Natural killer cell (primary cell): ENCODE measurements around the gene PITX1. TPM values are rescaled to one million over a fixed set of nuclear protein-coding genes. Genes with fewer than 3 reads are reported as not detected.

ENCODE experiments used
- ATAC-seq, 3 donors: fragments of 150-1000 bp in 2 of 3; fragments of 200-7000 bp in 1 of 3; cut with Tn5 transposase; 1 replicate in 1 of 3; 2 replicates in 2 of 3; pipeline ENCODE4 v1.10.0; 2021; ENCODE audit warnings: mild to moderate bottlenecking in 2 of 3, moderate library complexity in 2 of 3
- DNase-seq, 2 donors: peaks; one replicate each; pipeline versions ENCODE4 v3.0.0 to v3.0.0-alpha.2; 2013 to 2021; ENCODE audit warnings: mixed read lengths in 1 of 2
- H3K27ac ChIP-seq: one replicate; pipeline ENCODE4 v1.5.1; 2013; ENCODE audit warnings: mild to moderate bottlenecking, low read length
- H3K27me3 ChIP-seq: one replicate; pipeline ENCODE4 v1.6.1; 2013; ENCODE audit warnings: low read length; ENCODE audit not compliant: control insufficient read depth, insufficient read depth
- H3K36me3 ChIP-seq: one replicate; pipeline ENCODE4 v1.6.1; 2013; ENCODE audit warnings: low read length; ENCODE audit not compliant: control insufficient read depth, insufficient read depth
- H3K4me1 ChIP-seq: one replicate; pipeline ENCODE4 v1.6.1; 2013; ENCODE audit warnings: low read length; ENCODE audit not compliant: control insufficient read depth, insufficient read depth
- H3K4me3 ChIP-seq: one replicate; pipeline ENCODE4 v1.5.1; 2013; ENCODE audit warnings: low read length
- H3K9me3 ChIP-seq: one replicate; pipeline ENCODE4 v1.6.1; 2013; ENCODE audit warnings: low read length; ENCODE audit not compliant: control insufficient read depth, insufficient read depth
- H3K27ac Mint-ChIP-seq, 2 donors: one replicate each; pipeline ENCODE4 v1.8.0; 2022; ENCODE audit warnings: mild to moderate bottlenecking in 2 of 2, mixed read lengths in 2 of 2, moderate library complexity in 1 of 2
- H3K27me3 Mint-ChIP-seq, 2 donors: one replicate each; pipeline ENCODE4 v1.8.0; 2022; ENCODE audit warnings: low read depth in 2 of 2, mixed read lengths in 2 of 2
- H3K36me3 Mint-ChIP-seq: one replicate; pipeline ENCODE4 v1.8.0; 2022; ENCODE audit warnings: mixed read lengths
- H3K4me1 Mint-ChIP-seq, 2 donors: one replicate each; pipeline ENCODE4 v1.8.0; 2022; ENCODE audit warnings: mixed read lengths in 2 of 2
- H3K4me3 Mint-ChIP-seq: one replicate; pipeline ENCODE4 v1.8.0; 2022; ENCODE audit warnings: mild to moderate bottlenecking, moderate library complexity, mixed read lengths
- H3K9me3 Mint-ChIP-seq, 2 donors: one replicate each; pipeline ENCODE4 v1.8.0; 2022; ENCODE audit warnings: mixed read lengths in 2 of 2
- CTCF ChIP-seq: fragments of 200-600 bp; IDR thresholded peaks from one replicate; pipeline ENCODE4 v1.8.0; 2022; ENCODE audit warnings: antibody characterized with exemption
- WGBS: methylation state at CpG from one replicate; pipeline ENCODE4 v1.1.7; 2013; ENCODE audit warnings: missing lambda C conversion rate; ENCODE audit not compliant: insufficient coverage; 5-methylcytosine and 5-hydroxymethylcytosine counted together
- intact Hi-C: fragments of 100-400 bp; cut with micrococcal nuclease; formaldehyde crosslinking; loops from one replicate; pipeline ENCODE4 v1.14.2; 2022
- total RNA-seq, 4 donors: library from RNA; stranded (reverse); fragments of 120-200 nt in 1 of 4; gene quantifications; one replicate each; pipeline versions ENCODE4 v1.2.3 to v1.2.4, GENCODE V29; 2013 to 2022

PITX1 gene
- total RNA-seq, 3 donors from 2014 or later (not counting 1 experiment from before 2014, with no cell fraction given) = not detected

DNA sequence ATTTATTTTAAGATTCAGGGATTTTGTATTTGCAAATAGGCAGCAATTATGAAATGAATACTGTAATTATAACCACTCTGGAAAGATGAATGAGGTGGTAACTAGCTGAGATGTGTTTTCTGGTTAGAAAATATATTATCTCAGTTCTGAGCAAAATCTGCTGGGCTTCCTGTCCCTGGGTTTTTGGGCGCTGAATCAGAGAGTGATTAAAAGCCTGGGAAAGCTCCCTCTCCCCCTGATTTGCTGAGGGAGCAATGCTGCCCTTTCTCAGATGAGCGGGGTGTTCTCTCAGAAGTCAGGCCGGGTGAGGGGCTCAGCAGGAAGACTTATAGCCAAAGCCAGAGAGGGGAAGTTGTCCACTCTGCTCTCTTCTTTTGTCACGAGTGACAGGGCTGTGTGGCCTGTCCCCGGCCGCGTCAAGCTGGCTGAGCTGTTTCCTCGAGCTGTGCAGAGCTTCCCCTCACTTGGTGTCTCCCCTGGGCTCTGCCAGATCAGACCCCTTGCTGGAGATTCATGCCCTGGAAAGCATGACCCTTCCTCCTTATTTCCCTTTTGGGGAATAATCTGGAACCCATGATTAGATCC, 39.8 kb upstream of the PITX1 start:
- no peaks in the 10 kb centered on the region for H3K9me3 Mint-ChIP-seq
- Histone ChIP-seq H3K27me3 (no peaks in the 10 kb centered on the region), H3K27ac (no peak overlapping the region), H3K9me3 (no peaks in the 10 kb centered on the region), H3K36me3 (no peaks in the 10 kb centered on the region), H3K4me3 (no peak overlapping the region), H3K4me1 (no peaks in the 10 kb centered on the region)
- intact Hi-C loops = no loop called here
- WGBS = 35% methylated on average over 8 of the region's 8 CpGs
- ATAC-seq (no peak), DNase-seq (no peak)
- H3K4me3 Mint-ChIP-seq = no peak overlapping the region
- no peak overlapping the region for H3K27ac Mint-ChIP-seq
- H3K4me1 Mint-ChIP-seq = no peaks in the 10 kb centered on the region
- H3K27me3 Mint-ChIP-seq = no peaks in the 10 kb centered on the region
- H3K36me3 Mint-ChIP-seq = no peaks in the 10 kb centered on the region
- TF ChIP-seq CTCF = no peak

DNA sequence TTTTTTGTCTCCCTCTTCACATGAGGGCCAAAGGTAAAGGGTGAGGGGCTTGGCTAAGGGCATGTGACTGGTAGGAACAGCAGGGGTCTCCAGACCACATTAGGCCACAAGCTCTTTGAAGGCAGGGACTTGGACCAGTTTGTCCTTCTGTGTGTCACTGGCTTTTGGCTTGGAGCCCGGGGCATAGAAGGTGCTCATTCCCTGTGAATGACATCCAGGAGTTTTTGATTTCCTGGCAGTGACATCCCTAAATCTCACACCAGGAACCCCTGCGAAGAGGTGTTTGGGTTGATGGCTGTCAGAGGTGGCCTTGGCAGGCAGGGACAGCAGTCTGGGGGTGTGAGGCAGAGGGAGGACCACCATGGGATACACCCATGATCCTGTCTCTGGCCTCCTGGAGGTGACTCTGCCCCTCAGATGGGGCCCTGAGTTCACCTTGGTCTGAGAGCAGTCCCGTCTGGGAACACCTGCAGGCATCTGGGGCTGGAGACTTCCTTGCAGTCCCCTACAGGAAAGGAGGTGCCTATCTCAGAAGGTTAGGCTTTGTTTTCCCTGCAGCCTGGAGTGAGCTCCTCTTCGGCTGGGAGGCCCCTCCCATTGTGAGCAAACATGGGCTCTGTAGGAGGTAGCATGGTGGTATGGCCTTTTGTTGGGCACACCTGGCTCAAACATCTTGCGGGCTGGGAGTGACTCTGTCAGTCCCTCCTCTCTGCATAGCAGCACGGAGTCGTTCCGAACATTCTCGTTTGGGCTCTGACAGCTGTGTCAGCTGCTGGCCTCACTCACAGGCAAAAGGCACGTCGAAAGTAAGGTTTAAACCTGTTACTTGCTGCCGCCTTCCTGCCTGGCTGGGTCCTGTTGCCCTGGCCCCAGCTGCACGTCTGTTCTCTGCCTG, 38.6 kb upstream of the PITX1 start:
- Histone ChIP-seq H3K27ac (no peak overlapping the region), H3K4me1 (no peaks in the 10 kb centered on the region), H3K9me3 (no peaks in the 10 kb centered on the region), H3K36me3 (no peaks in the 10 kb centered on the region), H3K4me3 (no peak overlapping the region), H3K27me3 (no peaks in the 10 kb centered on the region)
- no peak overlapping the region for H3K4me3 Mint-ChIP-seq
- ATAC-seq (no peak), DNase-seq (no peak)
- intact Hi-C loops = no loop called here
- H3K27ac Mint-ChIP-seq = no peak overlapping the region
- H3K4me1 Mint-ChIP-seq = no peaks in the 10 kb centered on the region
- no peaks in the 10 kb centered on the region for H3K9me3 Mint-ChIP-seq
- H3K27me3 Mint-ChIP-seq = no peaks in the 10 kb centered on the region
- no peaks in the 10 kb centered on the region for H3K36me3 Mint-ChIP-seq
- no peak for TF ChIP-seq CTCF
- 88% methylated on average over 13 of the region's 13 CpGs for WGBS

GRCh38 chr5:135071311-135071710, 37.3 kb upstream of the PITX1 start:
- H3K4me3 ChIP-seq = no peak overlapping the region
- Mint-ChIP-seq H3K4me3 (no peak overlapping the region), H3K27ac (no peak overlapping the region), H3K36me3 (no peaks in the 10 kb centered on the region), H3K9me3 (no peaks in the 10 kb centered on the region), H3K27me3 (no peaks in the 10 kb centered on the region), H3K4me1 (no peaks in the 10 kb centered on the region)
- WGBS = 90% methylated on average over 6 of the region's 6 CpGs
- no peak overlapping the region for H3K27ac ChIP-seq
- H3K27me3 ChIP-seq = no peaks in the 10 kb centered on the region
- no peak for ATAC-seq
- H3K9me3 ChIP-seq = no peaks in the 10 kb centered on the region
- H3K4me1 ChIP-seq = no peaks in the 10 kb centered on the region
- DNase-seq = no peak
- H3K36me3 ChIP-seq = no peaks in the 10 kb centered on the region
- no peak for TF ChIP-seq CTCF
- intact Hi-C loops = no loop called here
